ENCODE measurements around the gene TM9SF3.
"Not testable (repeated sequence)": the region's sequence is repeated elsewhere in the genome, so short reads cannot be mapped to it uniquely, and the experiment has no call there.

Gene TM9SF3

DNA sequence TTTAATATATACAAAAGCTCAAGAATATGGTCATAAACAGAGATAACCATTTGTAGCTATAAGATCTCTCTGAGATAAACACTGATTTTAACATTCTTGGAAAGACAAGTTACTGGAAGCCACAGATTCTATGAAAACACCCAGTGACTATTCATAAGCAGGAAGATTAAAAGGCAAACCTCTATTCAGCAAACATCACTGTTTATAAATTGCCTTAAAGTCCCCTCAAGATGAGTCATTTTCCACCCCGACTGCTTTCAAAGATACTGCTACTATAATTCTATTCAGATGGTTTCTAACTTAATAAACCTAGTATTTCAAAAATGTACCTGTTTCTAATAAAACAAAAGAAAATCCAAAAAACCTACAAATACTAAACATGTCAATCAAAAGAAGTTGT lies 21.0 kb downstream of the TM9SF3 start:
- no peak for DNase-seq

DNA sequence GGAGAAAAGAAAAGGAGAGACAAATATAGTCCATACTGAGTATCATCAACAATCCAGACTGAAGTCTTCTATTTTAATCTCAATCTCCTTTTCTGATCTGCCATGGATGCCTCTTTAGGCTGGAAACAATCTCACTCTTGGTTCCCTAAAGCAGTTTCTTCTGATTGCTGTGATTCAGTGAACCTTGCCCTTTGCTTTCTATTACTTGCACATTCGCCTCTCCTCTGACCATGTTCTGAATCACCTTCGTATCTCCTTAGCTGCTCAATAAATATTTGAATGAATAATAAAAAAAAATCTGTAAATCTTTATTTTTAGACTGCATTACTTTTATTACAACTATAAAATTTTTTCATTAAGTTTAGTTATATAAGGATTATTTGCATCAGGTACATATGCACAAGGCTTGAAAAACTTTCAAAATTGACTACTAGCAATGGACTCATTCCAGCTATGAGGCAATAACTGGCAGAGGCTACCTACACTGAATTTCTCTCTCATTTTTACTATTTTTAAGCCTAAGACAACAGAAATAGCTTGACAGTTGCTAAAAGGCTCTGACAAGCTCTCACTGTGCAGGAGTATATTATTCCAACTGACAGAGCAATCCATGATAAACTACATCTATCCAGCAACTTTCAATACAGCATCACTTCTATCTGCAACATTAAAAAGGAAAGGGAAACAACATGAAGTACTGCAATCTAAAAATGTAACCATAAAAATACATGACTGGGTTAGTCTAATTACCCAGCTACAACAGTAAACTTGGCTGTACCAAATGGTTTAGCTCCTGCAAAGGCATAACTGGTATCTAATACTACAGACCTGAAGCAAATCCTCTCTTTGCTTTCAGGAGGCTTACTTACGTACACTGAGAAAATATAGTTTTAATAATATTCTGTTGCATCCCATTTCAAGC lies 25.6 kb downstream of the TM9SF3 start:
- DNase-seq: no peak

DNA sequence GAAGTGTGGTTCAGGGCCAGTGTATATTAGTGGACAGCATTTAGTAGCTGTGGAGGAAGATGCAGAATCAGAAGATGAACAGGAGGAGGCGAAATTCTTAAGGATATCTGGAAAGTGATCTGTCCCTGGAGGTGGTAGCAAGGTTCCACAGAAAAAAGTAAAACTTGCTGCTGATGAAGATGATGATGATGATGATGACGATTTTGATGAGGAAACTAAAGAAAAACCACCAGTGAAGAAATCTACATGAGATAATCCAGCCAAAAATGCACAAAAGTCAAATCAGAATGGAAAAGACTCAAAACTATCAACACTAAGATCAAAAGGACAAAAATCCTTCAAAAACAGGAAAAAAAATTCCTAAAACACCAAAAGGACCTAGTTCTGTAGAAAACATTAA lies 26.3 kb downstream of the TM9SF3 start:
- no peak for DNase-seq

DNA sequence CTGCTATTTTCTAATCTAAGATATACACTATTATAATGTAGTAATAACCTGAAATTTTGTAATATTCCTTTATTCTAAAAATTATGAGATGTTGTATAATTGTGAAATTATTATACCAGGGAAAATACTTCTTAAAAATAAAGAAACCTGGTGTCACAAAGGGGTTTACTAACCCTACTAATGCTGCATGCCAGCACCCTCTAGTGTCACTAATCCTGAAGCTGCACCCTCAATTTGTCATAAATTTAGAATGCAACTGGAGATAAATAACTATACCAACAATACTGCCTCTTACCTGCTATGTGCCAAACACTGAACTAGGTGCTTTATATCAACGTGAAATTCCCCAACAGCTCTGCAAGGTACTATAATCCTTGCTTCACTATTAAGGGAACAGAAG lies 30.8 kb downstream of the TM9SF3 start:
- no peak for DNase-seq

DNA sequence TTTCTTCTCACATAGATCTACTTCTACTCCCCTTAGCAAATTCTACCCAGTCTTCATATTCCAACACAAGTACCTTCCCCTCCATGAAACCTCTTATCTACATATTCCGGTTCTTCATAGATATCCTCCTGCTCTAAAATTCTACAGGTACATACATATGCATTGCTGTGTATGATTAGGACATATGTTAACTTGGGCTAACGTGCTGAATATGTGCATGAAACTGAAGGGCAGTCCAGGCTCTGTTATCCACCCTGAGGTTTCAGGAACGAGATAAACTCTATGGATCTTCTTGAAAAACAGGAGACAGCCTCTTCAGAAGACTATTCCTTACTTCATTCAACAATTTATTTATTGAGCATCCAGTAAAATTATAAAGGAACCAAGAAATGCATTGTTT lies 31.5 kb downstream of the TM9SF3 start:
- no peak for DNase-seq

DNA sequence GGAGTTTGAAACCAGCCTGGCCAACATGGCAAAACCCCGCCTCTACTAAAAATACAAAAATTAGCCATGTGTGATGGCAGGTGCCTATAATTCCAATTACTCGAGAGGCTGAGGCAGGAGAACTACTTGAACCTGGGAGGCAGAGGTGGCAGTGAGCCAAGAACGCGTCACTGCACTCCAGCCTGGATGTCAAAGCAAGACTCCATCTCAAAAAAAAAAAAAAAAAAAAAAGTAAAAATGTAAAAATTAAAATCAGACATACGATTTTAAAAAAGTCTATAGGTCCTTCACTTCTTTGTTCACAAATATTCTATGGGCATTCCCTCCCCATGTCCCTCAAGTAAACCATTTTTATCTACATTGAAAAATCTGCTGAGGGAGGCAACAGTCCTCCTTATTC lies 38.2 kb downstream of the TM9SF3 start:
- no peak for DNase-seq

DNA sequence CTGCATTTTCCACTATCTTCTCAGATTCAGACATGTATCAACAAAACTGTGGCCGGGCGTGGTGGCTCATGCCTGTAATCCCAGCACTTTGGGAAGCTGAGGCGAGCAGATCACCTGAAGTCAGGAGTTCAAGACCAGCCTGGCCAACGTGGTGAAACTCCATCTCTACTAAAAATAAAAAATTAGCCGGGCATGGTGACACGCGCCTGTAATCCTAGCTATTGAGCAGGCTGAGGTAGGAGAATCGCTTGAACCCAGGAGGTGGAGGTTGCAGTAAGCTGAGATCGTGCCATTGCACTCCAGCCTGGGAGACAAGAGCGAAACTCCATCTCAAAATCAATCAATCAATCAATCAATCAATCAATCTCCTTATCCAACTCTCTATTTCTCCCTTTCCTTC lies 41.3 kb downstream of the TM9SF3 start:
- not testable (repeated sequence) for DNase-seq

DNA sequence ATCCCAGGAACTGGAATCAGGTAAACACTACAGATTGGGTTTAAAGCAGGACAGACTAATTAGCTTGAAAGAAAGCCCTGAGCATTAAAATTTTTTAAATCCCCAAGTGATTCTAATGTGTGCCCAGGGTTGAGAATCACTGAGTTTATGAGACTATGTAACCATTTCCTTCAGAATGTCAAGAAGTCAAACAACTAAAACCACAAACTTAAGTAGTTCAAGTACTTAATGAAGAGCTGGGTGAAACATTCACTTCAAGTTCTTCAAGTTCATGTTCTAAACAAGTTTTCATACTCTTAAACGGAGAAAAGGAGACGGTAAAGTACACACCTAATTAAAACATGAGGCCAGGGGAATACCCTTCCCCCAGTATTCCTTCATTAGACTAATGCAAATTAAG lies 44.9 kb downstream of the TM9SF3 start:
- DNase-seq: no peak

DNA sequence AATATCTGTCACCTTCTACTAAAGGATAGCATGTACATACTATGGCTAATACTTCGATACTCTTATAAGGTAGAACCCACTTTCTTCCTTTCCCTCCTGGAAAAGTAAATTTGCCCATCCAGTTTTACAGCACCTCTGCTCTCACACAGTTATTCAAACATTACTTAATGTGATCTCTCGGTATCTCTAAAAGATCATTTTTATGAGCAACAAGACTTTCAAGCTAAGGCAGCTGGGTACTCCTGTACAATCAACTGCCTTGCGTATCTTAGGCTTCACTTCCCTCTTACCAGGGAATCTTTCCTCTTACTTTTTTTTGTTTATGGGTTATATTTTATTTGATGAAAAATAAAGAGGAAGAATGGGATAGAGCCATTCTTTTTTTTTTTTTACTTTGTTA lies 46.6 kb downstream of the TM9SF3 start:
- no peak for DNase-seq

DNA sequence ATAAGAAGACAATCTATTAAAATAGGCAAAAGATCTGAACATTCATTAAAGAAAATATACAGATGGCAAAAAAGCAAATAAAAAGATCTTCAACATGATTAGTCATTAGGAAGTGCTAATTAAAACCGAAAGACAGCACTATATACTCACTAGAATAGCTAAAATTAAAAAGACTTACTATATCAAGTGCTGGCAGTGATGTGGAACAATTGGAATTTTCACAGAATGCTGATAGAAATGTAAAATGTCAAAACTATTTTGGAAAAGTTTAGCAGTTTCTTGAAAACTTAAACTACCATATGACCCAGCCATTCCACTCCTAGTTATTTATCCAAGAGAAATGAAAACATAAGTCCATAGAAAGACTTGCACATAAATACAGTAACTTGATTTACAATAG lies 48.1 kb downstream of the TM9SF3 start:
- no peak for DNase-seq

DNA sequence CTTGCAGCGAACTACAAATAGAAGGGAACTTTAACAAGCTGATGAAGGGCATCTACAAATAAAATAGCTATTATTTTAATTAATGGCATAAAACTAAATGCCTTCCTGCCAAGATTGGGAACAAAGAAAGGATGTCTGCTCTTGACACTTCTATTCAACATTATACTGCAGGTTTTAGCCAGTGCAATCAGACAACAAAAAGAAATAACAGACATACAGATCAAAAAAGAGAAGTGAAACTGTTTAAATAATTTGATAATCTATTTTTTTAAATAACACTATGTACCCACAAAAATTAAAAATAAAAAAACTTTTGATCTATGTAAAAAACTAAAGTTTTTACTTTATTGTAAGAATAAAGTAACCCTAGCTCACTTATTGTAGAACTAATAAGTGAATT lies 50.7 kb downstream of the TM9SF3 start:
- DNase-seq: no peak

DNA sequence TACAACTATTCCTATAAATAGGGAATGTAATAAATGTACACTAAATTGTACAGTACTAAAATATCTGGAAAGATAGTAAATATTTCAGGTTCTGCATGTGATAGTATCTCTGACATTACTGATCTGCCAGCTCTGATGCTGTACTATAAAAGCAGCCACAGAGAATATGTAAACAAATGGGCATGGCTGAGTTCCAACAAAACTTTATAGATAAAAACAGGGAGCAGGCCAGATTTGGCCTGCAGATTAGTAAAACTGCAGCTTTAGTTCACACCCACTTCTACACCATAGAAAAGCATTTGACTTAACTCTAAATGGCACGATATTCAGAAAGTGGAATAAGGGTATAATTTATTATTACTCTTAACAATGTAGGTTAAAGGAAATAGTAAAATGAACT lies 54.3 kb downstream of the TM9SF3 start:
- DNase-seq: no peak

DNA sequence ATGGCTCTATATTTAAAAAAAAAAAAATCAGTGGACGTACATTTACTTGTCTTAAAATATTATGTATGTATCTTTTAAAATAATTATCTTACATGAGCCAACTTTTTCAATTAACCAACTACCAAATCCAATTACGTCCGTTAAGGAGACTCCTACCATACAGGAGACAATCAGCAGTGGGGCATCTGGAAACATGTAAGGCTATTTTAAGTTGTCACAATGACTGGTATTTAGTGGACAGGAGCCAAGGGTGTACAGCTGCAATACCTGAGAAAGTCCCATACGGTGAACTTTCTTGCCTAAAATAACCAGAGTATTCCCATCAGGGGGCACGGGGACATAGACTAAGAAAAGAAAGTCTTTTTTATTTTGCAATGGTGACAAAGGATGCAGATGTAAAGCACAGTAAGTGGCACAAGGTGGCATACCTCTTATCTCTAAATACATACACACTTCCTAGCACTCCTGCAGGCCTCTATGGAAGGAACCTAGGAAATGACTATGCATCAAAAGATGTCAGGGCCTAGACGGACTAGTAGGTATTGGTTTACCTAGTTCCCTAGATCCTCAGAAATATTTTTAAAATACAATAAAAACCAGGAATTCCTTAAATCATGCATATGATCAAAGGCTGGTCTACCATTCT lies 57.1 kb downstream of the TM9SF3 start:
- DNase-seq: no peak

DNA sequence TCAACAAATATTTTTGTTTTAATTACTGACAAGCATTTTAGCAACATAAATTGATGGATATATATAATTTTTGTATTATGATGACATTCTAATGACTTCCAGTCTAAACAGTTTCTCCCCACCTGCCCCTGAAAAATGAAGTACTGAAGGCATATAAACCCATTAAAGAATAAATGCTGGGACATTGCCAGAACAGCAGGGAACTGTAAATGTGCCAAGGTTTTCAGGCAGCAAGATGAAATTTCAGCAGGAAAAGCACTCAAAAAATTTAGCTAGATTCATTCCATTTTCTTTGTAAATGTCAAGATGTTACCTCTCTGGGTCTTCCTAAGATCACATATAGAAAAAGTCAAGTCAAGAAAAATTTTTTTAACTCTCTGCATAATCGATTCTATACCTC lies 62.1 kb downstream of the TM9SF3 start:
- no peak for DNase-seq

DNA sequence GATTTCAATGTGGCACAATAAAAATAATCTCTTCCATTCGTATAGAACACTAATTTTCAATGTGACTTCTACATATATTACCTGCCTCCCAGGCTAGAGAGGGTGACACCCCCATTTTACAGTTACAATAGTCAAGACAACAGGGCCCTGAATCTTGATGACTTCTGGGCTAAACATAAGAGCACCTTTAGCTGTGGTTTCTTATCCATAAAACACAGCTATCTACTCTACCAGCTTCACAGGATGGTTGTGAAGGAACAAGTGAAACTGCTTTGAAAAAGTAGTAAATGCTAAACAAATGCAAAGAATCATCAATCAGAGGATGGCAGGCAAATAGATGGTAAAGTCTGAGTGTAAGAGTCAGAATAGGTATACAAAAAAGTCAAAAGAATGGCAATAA lies 69.5 kb downstream of the TM9SF3 start:
- no peak for DNase-seq

DNA sequence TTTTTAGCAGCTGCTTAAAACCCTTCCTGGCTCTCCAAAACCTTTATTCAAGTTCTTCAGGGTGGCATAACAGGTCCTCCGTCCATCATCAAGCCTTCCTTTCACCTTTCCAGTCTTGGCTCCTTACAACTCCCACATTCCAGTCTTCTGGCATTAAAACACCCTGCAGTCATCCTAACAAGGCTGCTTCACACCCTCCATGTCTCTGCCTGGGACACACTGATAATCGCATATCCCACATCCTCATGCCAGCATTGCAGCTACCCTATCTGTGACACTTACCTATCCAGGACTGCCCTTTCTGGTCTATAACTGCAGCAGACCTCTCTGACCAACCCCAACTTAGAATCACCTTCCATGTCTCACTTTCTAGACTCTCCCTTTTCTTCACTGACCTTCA lies 70.5 kb downstream of the TM9SF3 start:
- no peak for DNase-seq

DNA sequence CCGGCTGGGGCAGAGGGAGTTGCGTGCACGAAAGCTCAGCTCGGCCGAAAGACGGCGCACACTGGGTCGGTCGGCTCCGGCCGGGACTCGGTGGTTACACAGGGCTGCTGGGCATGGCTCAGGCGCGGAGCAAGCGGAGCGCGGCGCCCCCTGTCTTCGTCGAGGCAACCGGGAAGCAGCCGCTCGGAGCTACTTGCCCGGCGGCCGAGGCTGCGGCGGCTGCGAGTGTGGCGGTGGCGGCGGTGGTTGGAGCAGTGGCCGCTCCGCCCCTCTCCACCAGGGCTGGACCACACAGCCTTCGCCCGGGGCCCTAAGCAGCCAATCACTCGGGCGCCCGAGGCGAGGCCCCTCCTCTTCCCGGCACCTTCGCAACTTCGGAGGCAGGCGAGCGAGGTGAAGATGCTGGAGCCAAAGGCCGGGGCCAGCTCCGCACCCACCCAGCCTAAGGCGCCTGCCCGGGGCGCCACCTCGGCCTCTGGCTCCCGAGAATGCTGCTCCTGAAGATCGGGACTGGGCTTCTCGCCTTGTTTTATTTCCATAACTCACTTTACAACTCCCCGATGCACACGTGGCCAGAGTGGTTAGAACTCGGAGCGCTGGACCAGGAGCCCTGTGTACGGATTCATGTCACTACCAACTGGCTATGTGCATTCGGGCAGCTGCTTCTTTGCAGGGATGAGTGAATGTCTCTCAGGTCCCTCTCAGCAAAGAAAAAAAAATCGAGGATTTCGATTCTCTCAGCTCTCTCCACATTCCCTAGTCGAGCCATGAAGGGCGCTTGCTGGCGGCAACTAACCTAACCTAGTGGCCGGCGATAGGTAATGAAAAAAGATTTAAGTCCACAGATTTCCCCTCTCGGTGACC lies 72.9 kb downstream of the TM9SF3 start, which contains the start of gene TLL2:
Gene TLL2 (minus strand): TSS at position 229 of the 864 bp plus-strand sequence. CDS start 241 bp downstream, outside the sequence.
- DNase-seq: peak; percentile 63

DNA sequence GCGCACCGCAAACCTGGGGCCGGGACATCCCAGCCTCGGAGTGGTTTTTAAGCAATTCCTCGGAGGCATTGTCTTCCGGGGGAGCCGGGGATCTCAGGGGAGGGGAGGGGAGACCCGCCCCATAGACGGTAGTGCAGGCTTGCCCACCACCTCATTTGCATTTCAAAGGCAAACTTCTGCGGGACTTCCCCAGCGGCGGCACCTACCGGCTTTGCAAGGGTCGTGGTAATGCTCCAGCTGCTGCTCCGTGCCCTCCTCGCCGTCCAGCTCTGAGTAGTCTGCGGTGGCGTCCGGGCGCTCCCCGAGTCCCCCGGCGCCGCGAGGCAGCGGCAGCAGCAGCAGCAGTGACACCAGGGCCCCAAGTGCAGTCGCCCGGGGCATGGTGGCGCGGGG lies 73.5 kb downstream of the TM9SF3 start:
- DNase-seq: peak; percentile 38

DNA sequence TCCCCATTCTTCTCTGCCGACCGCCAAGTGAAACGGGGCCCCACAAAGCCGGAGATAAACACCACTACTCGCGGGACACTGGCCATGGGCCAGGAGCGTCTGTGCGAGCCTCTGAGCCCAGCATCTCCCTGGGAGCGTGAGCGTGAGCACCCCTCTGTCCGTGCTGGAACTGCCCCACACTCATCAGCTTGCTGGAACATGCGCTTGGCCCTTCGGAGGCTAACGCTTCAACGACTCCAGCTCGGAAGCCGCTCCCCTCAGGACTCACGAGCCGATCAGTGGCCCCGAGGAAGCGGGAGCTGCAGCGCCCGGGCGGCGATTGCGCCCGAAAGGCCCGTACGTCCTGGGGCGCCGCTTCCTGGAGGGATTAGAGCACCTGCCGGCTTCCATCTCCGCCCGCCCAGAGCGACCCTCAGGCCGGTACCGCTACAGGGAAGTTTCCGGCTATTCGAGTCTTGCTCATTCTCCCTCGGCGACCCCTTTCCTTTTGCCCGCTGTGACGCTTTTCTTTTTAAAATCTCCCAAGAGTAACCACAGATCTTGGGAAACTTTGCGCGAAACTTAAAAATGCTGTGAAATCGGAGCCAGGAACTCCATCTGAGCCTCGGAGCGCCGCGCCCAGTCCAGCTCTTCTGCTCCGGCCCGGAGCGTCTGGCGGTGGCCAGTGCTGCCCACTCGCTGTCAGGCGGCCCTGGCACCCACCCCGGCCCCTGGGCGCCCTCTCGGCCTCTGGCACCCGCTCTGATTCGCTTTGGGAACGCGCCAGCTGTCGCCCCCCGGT lies 74.1 kb downstream of the TM9SF3 start:
- peak; percentile 15 for DNase-seq

DNA sequence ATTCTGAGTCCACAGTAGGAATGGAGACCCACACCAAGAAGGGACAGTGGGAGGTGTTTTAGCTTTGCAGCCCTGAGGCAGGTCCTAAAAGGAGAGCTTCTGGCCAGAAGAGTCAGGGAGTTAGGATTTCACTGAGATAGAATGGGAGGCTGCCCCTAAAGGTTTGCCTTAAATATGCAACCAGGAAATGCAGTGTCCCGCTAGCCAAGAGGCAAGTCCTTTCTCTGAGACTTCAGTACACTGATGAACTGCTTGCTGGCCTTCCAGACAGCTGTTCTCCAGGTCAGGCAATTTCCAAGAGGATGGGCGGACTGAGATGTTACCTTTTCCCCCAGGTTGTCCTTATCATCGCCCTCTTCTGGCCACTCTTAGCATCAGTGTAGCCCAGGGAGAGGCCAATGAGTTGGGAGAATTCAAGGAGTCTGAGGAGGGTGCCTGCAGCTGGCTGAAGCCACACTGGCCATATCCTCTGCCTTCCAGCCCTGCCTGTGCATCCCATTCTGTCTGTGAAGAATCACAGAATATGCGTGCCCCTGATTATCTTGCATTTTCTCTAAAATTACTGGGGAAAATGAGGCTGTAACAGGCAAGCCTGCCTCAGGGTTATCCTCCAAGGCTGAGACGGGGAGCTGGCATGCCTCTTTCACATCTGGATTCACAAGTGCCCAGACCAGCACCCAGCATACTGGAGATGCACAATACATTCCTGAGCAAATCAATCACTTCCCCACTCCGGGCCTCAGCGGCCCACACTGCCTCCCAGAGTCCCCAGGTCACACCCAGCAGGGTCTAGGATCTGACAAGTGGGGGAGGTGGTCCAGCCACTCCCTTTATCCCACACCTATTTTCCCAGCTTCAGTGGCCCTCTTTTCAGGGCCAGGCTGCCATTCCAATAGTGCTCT lies 75.5 kb downstream of the TM9SF3 start:
- DNase-seq: peak; percentile 21

DNA sequence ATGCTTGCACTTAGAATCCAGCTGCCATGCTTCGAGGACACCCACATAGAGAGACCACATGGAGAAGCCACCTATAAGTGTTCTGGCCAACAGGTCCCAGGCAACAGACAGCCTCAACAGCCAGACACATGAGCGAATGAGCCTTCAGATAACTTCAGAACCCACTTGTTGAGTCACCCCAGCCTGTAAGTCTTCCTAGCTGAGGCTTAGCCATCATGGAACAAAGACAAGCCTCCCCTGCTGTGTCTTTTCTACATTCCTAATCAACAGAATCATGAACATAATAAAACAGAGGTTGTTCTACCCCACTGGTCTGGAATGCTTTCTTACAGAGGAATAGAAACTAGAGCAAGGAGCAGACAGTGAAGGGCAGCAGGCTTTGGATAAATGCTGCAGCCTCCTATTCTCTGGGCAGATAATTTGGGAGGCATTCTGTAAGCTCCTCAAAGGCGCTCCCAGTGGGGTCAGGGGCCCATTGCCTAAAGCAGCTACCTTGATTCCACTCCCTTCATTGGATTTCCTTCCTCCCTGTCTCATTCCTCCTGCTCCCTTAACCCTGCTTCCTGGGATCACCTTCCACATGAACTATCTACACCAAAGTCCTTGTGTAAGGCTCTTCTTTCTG lies 77.7 kb downstream of the TM9SF3 start:
- no peak for DNase-seq

Measured in CD4-positive, alpha-beta T cell treated with Interleukin-17A for 4 hours (primary cell).